Astrocyte (in vitro differentiated cells and primary cell): Measurements from ENCODE around the gene TMEM8B.

Source experiments
- CTCF ChIP-seq: IDR thresholded peaks from 2 replicates; pipeline ENCODE4 v1.5.1; 2011; ENCODE audit warnings: low read depth, mild to moderate bottlenecking, inconsistent platforms, low read length, moderate library complexity; ENCODE audit not compliant: insufficient read depth
- EZH2 ChIP-seq: IDR thresholded peaks from 2 replicates; pipeline ENCODE4 v1.6.1; 2012; ENCODE audit warnings: mild to moderate bottlenecking, low read length, inconsistent platforms; ENCODE audit not compliant: insufficient read depth

- no peak for TF ChIP-seq CTCF
- no peak for TF ChIP-seq EZH2
Observed at GRCh38 chr9:35899021-35899420, 70.0 kb downstream of the TMEM8B start.
